CD4-positive, alpha-beta T cell (primary cell): ENCODE results near the gene ZBTB7C. TPM values are rescaled to one million over a fixed set of nuclear protein-coding genes. Genes with fewer than 3 reads are reported as not detected.

Source experiments
- ATAC-seq: fragments of 200-7000 bp; cut with Tn5 transposase; one replicate; pipeline ENCODE4 v1.10.0; 2022; ENCODE audit warnings: mild to moderate bottlenecking; ENCODE audit not compliant: poor library complexity
- CTCF ChIA-PET: fragments of 350-600 bp; sonication (Branson Sonifier 250); formaldehyde crosslinking; loops from one replicate; lab custom pipeline; 2021; ENCODE audit warnings: antibody characterized with exemption, inconsistent platforms; lab: Charles Lee
- POLR2A ChIA-PET: fragments of 350-600 bp; sonication (Branson Sonifier 250); formaldehyde crosslinking; loops from one replicate; lab custom pipeline; 2021; ENCODE audit warnings: antibody characterized with exemption, inconsistent platforms; lab: Charles Lee
- DNase-seq, 14 experiments: peaks; one replicate each; pipeline ENCODE4 v3.0.0-alpha.2; 2013 to 2020; ENCODE audit warnings: mixed read lengths in 2 of 14
- H3K27ac ChIP-seq, 2 donors: one replicate each; pipeline versions ENCODE4 v1.5.1 to v1.7.0; 2013; ENCODE audit warnings: low read length in 2 of 2, low read depth in 1 of 2, mild to moderate bottlenecking in 1 of 2
- H3K27me3 ChIP-seq, 2 experiments: 1 replicate in 1 of 2; 2 replicates in 1 of 2; pipeline versions ENCODE4 v1.6.1 to v1.7.0; 2013; ENCODE audit warnings: low read length in 2 of 2, control low read depth in 1 of 2, mild to moderate bottlenecking in 1 of 2, moderate library complexity in 1 of 2; ENCODE audit not compliant: insufficient read depth in 2 of 2, control insufficient read depth in 1 of 2
- H3K36me3 ChIP-seq: one replicate; pipeline ENCODE4 v1.6.1; 2013; ENCODE audit warnings: low read length, control low read depth; ENCODE audit not compliant: insufficient read depth
- H3K4me1 ChIP-seq: one replicate; pipeline ENCODE4 v1.6.1; 2013; ENCODE audit warnings: low read length, control low read depth; ENCODE audit not compliant: insufficient read depth
- H3K4me3 ChIP-seq: one replicate; pipeline ENCODE4 v1.5.1; 2013; ENCODE audit warnings: mild to moderate bottlenecking, low read length, moderate library complexity
- H3K9me3 ChIP-seq, 2 experiments: 1 replicate in 1 of 2; 2 replicates in 1 of 2; pipeline versions ENCODE4 v1.6.1 to v1.7.0; 2013; ENCODE audit warnings: low read length in 2 of 2, mild to moderate bottlenecking in 2 of 2, control low read depth in 1 of 2, moderate library complexity in 1 of 2; ENCODE audit not compliant: control insufficient read depth in 1 of 2, insufficient read depth in 1 of 2
- H3K27ac Mint-ChIP-seq: one replicate; pipeline ENCODE4 v1.8.0; 2020; ENCODE audit warnings: mixed read lengths
- H3K27me3 Mint-ChIP-seq: one replicate; pipeline ENCODE4 v1.8.0; 2021; ENCODE audit warnings: mixed read lengths
- H3K36me3 Mint-ChIP-seq: one replicate; pipeline ENCODE4 v1.8.0; 2021; ENCODE audit warnings: low read depth, mixed read lengths
- H3K4me1 Mint-ChIP-seq: one replicate; pipeline ENCODE4 v1.8.0; 2021; ENCODE audit warnings: low read depth, mixed read lengths
- H3K4me3 Mint-ChIP-seq: one replicate; pipeline ENCODE4 v1.8.0; 2020; ENCODE audit warnings: mild to moderate bottlenecking, mixed read lengths
- H3K9me3 Mint-ChIP-seq: one replicate; pipeline ENCODE4 v1.8.0; 2020; ENCODE audit warnings: mixed read lengths
- intact Hi-C, 2 experiments: fragments of 100-400 bp; cut with DNase I in 1 of 2; cut with micrococcal nuclease in 1 of 2; formaldehyde crosslinking; loops; one replicate each; pipeline versions ENCODE4 v1.15.1 to v1.9.0; 2023 to 2025; cut with DNase I, micrococcal nuclease
- total RNA-seq, 174 experiments: library from RNA in 2 of 174; stranded (reverse) in 2 of 174; gene quantifications; one replicate each; pipeline ENCODE4 v1.2.3 and lab custom pipeline; 2021 to 2026
- TF ChIP-seq, protein P1 (sequence below): fragments of 200-600 bp; IDR thresholded peaks from one replicate; pipeline ENCODE4 v1.8.0; 2022; ENCODE audit warnings: antibody characterized with exemption, mild to moderate bottlenecking

Gene ZBTB7C
- total RNA-seq, 2 experiments from 2014 or later, result not detected

GRCh38 chr18:48278081-48278480 is 131.1 kb downstream of the ZBTB7C start:
- no peak overlapping the region for H3K4me3 ChIP-seq
- H3K9me3 ChIP-seq, result peaks cover 0 to 8% of the 10 kb centered on the region in 2 experiments
- POLR2A ChIA-PET, result no interaction called here
- H3K36me3 Mint-ChIP-seq, result no peaks in the 10 kb centered on the region
- no peak for DNase-seq
- TF ChIP-seq, protein P1, sequence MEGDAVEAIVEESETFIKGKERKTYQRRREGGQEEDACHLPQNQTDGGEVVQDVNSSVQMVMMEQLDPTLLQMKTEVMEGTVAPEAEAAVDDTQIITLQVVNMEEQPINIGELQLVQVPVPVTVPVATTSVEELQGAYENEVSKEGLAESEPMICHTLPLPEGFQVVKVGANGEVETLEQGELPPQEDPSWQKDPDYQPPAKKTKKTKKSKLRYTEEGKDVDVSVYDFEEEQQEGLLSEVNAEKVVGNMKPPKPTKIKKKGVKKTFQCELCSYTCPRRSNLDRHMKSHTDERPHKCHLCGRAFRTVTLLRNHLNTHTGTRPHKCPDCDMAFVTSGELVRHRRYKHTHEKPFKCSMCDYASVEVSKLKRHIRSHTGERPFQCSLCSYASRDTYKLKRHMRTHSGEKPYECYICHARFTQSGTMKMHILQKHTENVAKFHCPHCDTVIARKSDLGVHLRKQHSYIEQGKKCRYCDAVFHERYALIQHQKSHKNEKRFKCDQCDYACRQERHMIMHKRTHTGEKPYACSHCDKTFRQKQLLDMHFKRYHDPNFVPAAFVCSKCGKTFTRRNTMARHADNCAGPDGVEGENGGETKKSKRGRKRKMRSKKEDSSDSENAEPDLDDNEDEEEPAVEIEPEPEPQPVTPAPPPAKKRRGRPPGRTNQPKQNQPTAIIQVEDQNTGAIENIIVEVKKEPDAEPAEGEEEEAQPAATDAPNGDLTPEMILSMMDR, result no peak
- H3K27me3 ChIP-seq, result peaks cover 0 to 4% of the 10 kb centered on the region in 2 experiments
- no peaks in the 10 kb centered on the region for H3K4me1 ChIP-seq
- CTCF ChIA-PET, result no interaction called here
- H3K4me1 Mint-ChIP-seq, result no peaks in the 10 kb centered on the region
- peaks cover 21% of the 10 kb centered on the region for H3K27me3 Mint-ChIP-seq
- H3K27ac Mint-ChIP-seq, result no peak overlapping the region
- no peak overlapping the region for H3K4me3 Mint-ChIP-seq
- H3K9me3 Mint-ChIP-seq, result peaks cover 2% of the 10 kb centered on the region
- intact Hi-C loops, result no loop called here
- H3K36me3 ChIP-seq, result no peaks in the 10 kb centered on the region
- ATAC-seq, result no peak
- no peak overlapping the region for H3K27ac ChIP-seq

- Histone ChIP-seq H3K4me1 (no peaks in the 10 kb centered on the region), H3K27ac (no peak overlapping the region), H3K36me3 (no peaks in the 10 kb centered on the region), H3K27me3 (peaks cover 0 to 4% of the 10 kb centered on the region in 2 experiments), H3K4me3 (no peak overlapping the region), H3K9me3 (peaks cover 0 to 8% of the 10 kb centered on the region in 2 experiments)
- H3K9me3 Mint-ChIP-seq, result peaks cover 2% of the 10 kb centered on the region
- H3K4me1 Mint-ChIP-seq, result no peaks in the 10 kb centered on the region
- ATAC-seq (no peak), DNase-seq (no peak)
- intact Hi-C loops, result no loop called here
- H3K4me3 Mint-ChIP-seq, result no peak overlapping the region
- TF ChIP-seq, protein P1, result no peak
- POLR2A ChIA-PET, result no interaction called here
- no peak overlapping the region for H3K27ac Mint-ChIP-seq
- no peaks in the 10 kb centered on the region for H3K36me3 Mint-ChIP-seq
- peaks cover 24% of the 10 kb centered on the region for H3K27me3 Mint-ChIP-seq
- CTCF ChIA-PET, result no interaction called here
Observed at GRCh38 chr18:48274301-48274700, 134.9 kb downstream of the ZBTB7C start.

GRCh38 chr18:48270929-48271328 is 138.3 kb downstream of the ZBTB7C start:
- Mint-ChIP-seq H3K4me3 (no peak overlapping the region), H3K36me3 (no peaks in the 10 kb centered on the region), H3K4me1 (no peaks in the 10 kb centered on the region), H3K27me3 (peaks cover 37% of the 10 kb centered on the region), H3K9me3 (no peaks in the 10 kb centered on the region), H3K27ac (no peak overlapping the region)
- CTCF ChIA-PET, result no interaction called here
- DNase-seq (no peak), ATAC-seq (no peak)
- intact Hi-C loops, result no loop called here
- Histone ChIP-seq H3K4me1 (no peaks in the 10 kb centered on the region), H3K36me3 (no peaks in the 10 kb centered on the region), H3K9me3 (no peaks in the 10 kb centered on the region), H3K4me3 (no peak overlapping the region), H3K27ac (no peak overlapping the region), H3K27me3 (peaks cover 0 to 6% of the 10 kb centered on the region in 2 experiments)
- TF ChIP-seq, protein P1, result no peak
- POLR2A ChIA-PET, result no interaction called here
